H9 (cell line): ENCODE measurements around the gene CD163L1. TPM values are rescaled to one million over a fixed set of nuclear protein-coding genes. Genes with fewer than 3 reads are reported as not detected.

Experiments
- DNase-seq: peaks from one replicate; pipeline ENCODE4 v3.0.0-alpha.2; 2017
- H2AFZ ChIP-seq: one replicate; pipeline ENCODE4 v1.6.1; 2013; ENCODE audit warnings: mild to moderate bottlenecking, low read length, control low read depth, moderate library complexity
- H2AK5ac ChIP-seq: 2 replicates; pipeline ENCODE4 v1.6.1; 2013; ENCODE audit warnings: low read length, control low read depth, mixed read lengths; ENCODE audit not compliant: insufficient read length
- H2BK120ac ChIP-seq: one replicate; pipeline ENCODE4 v1.6.1; 2013; ENCODE audit warnings: low read depth, mild to moderate bottlenecking, low read length, control low read depth, inconsistent platforms; ENCODE audit not compliant: poor library complexity, severe bottlenecking
- H2BK12ac ChIP-seq: 2 replicates; pipeline ENCODE4 v1.6.1; 2013; ENCODE audit warnings: low read length, control low read depth, mixed read lengths, low read depth; ENCODE audit not compliant: insufficient read length
- H2BK15ac ChIP-seq: 2 replicates; pipeline ENCODE4 v1.6.1; 2013; ENCODE audit warnings: low read depth, low read length, control low read depth
- H2BK20ac ChIP-seq: one replicate; pipeline ENCODE4 v1.6.1; 2013; ENCODE audit warnings: low read depth, mild to moderate bottlenecking, low read length, control low read depth, inconsistent platforms; ENCODE audit not compliant: poor library complexity, severe bottlenecking
- H2BK5ac ChIP-seq: 2 replicates; pipeline ENCODE4 v1.6.1; 2013; ENCODE audit warnings: low read length, control low read depth, mixed read lengths; ENCODE audit not compliant: insufficient read length
- H3K14ac ChIP-seq: 2 replicates; pipeline ENCODE4 v1.6.1; 2013; ENCODE audit warnings: low read length, control low read depth; ENCODE audit not compliant: insufficient read depth
- H3K18ac ChIP-seq: 2 replicates; pipeline ENCODE4 v1.6.1; 2013; ENCODE audit warnings: low read depth, mild to moderate bottlenecking, mixed read lengths, low read length, control low read depth; ENCODE audit not compliant: insufficient read length
- H3K23ac ChIP-seq: 2 replicates; pipeline ENCODE4 v1.6.1; 2013; ENCODE audit warnings: low read length, control low read depth, mixed read lengths, low read depth; ENCODE audit not compliant: insufficient read length
- H3K23me2 ChIP-seq: 2 replicates; pipeline ENCODE4 v1.6.1; 2013; ENCODE audit warnings: low read depth, mild to moderate bottlenecking, mixed read lengths, low read length, control low read depth; ENCODE audit not compliant: insufficient read length, poor library complexity, severe bottlenecking
- H3K27ac ChIP-seq: 2 replicates; pipeline ENCODE4 v1.5.1; 2013; ENCODE audit warnings: low read length, control low read depth, mixed read lengths, low read depth; ENCODE audit not compliant: insufficient read length
- H3K27me3 ChIP-seq: 2 replicates; pipeline ENCODE4 v1.6.1; 2013; ENCODE audit warnings: low read length, control low read depth, inconsistent platforms; ENCODE audit not compliant: insufficient read depth
- H3K4ac ChIP-seq: 2 replicates; pipeline ENCODE4 v1.6.1; 2013; ENCODE audit warnings: low read depth, mild to moderate bottlenecking, control low read depth, inconsistent platforms, low read length, moderate library complexity
- H3K4me1 ChIP-seq: 2 replicates; pipeline ENCODE4 v1.6.1; 2013; ENCODE audit warnings: low read length, control low read depth, inconsistent platforms; ENCODE audit not compliant: insufficient read depth
- H3K4me2 ChIP-seq: 2 replicates; pipeline ENCODE4 v1.6.1; 2013; ENCODE audit warnings: low read length, control low read depth, mixed read lengths; ENCODE audit not compliant: insufficient read length, insufficient read depth
- H3K56ac ChIP-seq: 2 replicates; pipeline ENCODE4 v1.6.1; 2013; ENCODE audit warnings: low read depth, mild to moderate bottlenecking, mixed read lengths, low read length, control low read depth; ENCODE audit not compliant: insufficient read length
- H3K79me1 ChIP-seq: 2 replicates; pipeline ENCODE4 v1.6.1; 2013; ENCODE audit warnings: low read depth, mild to moderate bottlenecking, moderate library complexity, low read length, control low read depth, inconsistent platforms; ENCODE audit not compliant: insufficient read depth, poor library complexity, severe bottlenecking
- H3K79me2 ChIP-seq: 2 replicates; pipeline ENCODE4 v1.6.1; 2013; ENCODE audit warnings: low read length, control low read depth, inconsistent platforms; ENCODE audit not compliant: insufficient read depth
- H3K9ac ChIP-seq: 2 replicates; pipeline ENCODE4 v1.6.1; 2013; ENCODE audit warnings: low read length, control low read depth, mixed read lengths; ENCODE audit not compliant: insufficient read length; ENCODE audit errors: extremely low read depth
- H3K9me3 ChIP-seq: one replicate; pipeline ENCODE4 v1.6.1; 2013; ENCODE audit warnings: low read depth, low read length, inconsistent platforms; ENCODE audit not compliant: control insufficient read depth
- H3T11ph ChIP-seq: one replicate; pipeline ENCODE4 v1.6.1; 2013; ENCODE audit warnings: mild to moderate bottlenecking, low read length, control low read depth, inconsistent platforms
- H4K20me1 ChIP-seq: one replicate; pipeline ENCODE4 v1.6.1; 2013; ENCODE audit not compliant: control insufficient read depth, insufficient read length, insufficient read depth
- H4K5ac ChIP-seq: 2 replicates; pipeline ENCODE4 v1.6.1; 2013; ENCODE audit warnings: low read depth, mild to moderate bottlenecking, mixed read lengths, low read length, control low read depth; ENCODE audit not compliant: insufficient read length
- H4K8ac ChIP-seq: replicated peaks from 2 replicates; pipeline ENCODE4 v1.6.1; 2013; ENCODE audit warnings: low read length, control low read depth, mixed read lengths, low read depth; ENCODE audit not compliant: insufficient read length
- H4K91ac ChIP-seq: 2 replicates; pipeline ENCODE4 v1.6.1; 2013; ENCODE audit warnings: low read depth, mild to moderate bottlenecking, moderate library complexity, mixed read lengths, low read length, control low read depth; ENCODE audit not compliant: insufficient read length
- H3K27ac Mint-ChIP-seq, 3 experiments: 2 replicates in 2 of 3; 3 replicates in 1 of 3; pipeline ENCODE4 v1.8.0; 2020 to 2021; ENCODE audit warnings: mixed read lengths in 3 of 3, mild to moderate bottlenecking in 1 of 3, moderate library complexity in 1 of 3
- H3K27me3 Mint-ChIP-seq: 2 replicates; pipeline ENCODE4 v1.8.0; 2021; ENCODE audit warnings: low read depth, mild to moderate bottlenecking, moderate library complexity, mixed read lengths
- H3K36me3 Mint-ChIP-seq, 3 experiments: 2 replicates in 2 of 3; 3 replicates in 1 of 3; pipeline ENCODE4 v1.8.0; 2020 to 2021; ENCODE audit warnings: low read depth in 3 of 3, mixed read lengths in 3 of 3; ENCODE audit not compliant: insufficient read depth in 1 of 3
- H3K4me1 Mint-ChIP-seq, 2 experiments: 2 replicates each; pipeline ENCODE4 v1.8.0; 2020; ENCODE audit warnings: mixed read lengths in 2 of 2
- H3K4me3 Mint-ChIP-seq, 2 experiments: 2 replicates in 1 of 2; 3 replicates in 1 of 2; pipeline ENCODE4 v1.8.0; 2020 to 2021; ENCODE audit warnings: mild to moderate bottlenecking in 2 of 2, mixed read lengths in 2 of 2, moderate library complexity in 1 of 2
- H3K9me3 Mint-ChIP-seq, 2 experiments: 2 replicates in 1 of 2; 3 replicates in 1 of 2; pipeline ENCODE4 v1.8.0; 2020; ENCODE audit warnings: mild to moderate bottlenecking in 2 of 2, mixed read lengths in 2 of 2, moderate library complexity in 1 of 2
- CTCF ChIP-seq: fragments of 200-600 bp; sonication (generic); conservative IDR thresholded peaks from 3 replicates; pipeline ENCODE4 v1.8.0; 2021; ENCODE audit warnings: antibody characterized with exemption, mild to moderate bottlenecking
- WGBS: extraction: QIAGEN DNeasy Blood & Tissue Kit; methylation state at CpG from one replicate; pipeline ENCODE4 v1.1.7; 2013; ENCODE audit warnings: missing lambda C conversion rate, low lambda C conversion rate, mixed read lengths; ENCODE audit not compliant: insufficient read length; ENCODE audit errors: extremely low coverage; 5-methylcytosine and 5-hydroxymethylcytosine counted together
- total RNA-seq: library from RNA; stranded (reverse); gene quantifications from 2 replicates; pipeline ENCODE4 v1.2.1, GENCODE V29; 2021

The CD163L1 gene
- total RNA-seq, 1 experiment from 2014 or later: 0.39 TPM

- H3T11ph ChIP-seq: no peak overlapping the region
- TF ChIP-seq CTCF: no peak
- no peak overlapping the region for H2BK15ac ChIP-seq
- H3K4me3 Mint-ChIP-seq: no peak overlapping the region
- no peaks in the 10 kb centered on the region for H3K27me3 ChIP-seq
- H3K4me1 Mint-ChIP-seq: no peaks in the 10 kb centered on the region
- H3K4me2 ChIP-seq: no peak overlapping the region
- no peak overlapping the region for H3K18ac ChIP-seq
- H3K27me3 Mint-ChIP-seq: peaks cover 6% of the 10 kb centered on the region
- no peaks in the 10 kb centered on the region for H3K4me1 ChIP-seq
- WGBS: no CpG with 5 or more reads among the region's 1 CpG
- H3K9me3 ChIP-seq: no peaks in the 10 kb centered on the region
- H2BK120ac ChIP-seq: no peak overlapping the region
- H4K91ac ChIP-seq: no peak overlapping the region
- no peak overlapping the region for H3K27ac Mint-ChIP-seq
- no peak overlapping the region for H3K4ac ChIP-seq
- H2BK20ac ChIP-seq: no peak overlapping the region
- H3K23me2 ChIP-seq: no peaks in the 10 kb centered on the region
- H3K9ac ChIP-seq: no peak overlapping the region
- no peak overlapping the region for H4K5ac ChIP-seq
- no peak overlapping the region for H3K23ac ChIP-seq
- no peaks in the 10 kb centered on the region for H3K79me2 ChIP-seq
- no peak overlapping the region for H2BK12ac ChIP-seq
- no peaks in the 10 kb centered on the region for H3K79me1 ChIP-seq
- H4K8ac ChIP-seq: no peak overlapping the region
- peaks cover 0 to under 1% of the 10 kb centered on the region in 2 experiments; a peak in 1 of 5 replicates for H3K9me3 Mint-ChIP-seq
- H4K20me1 ChIP-seq: no peaks in the 10 kb centered on the region
- H3K14ac ChIP-seq: no peak overlapping the region
- H2AK5ac ChIP-seq: no peak overlapping the region
- no peak overlapping the region for H3K56ac ChIP-seq
- H3K27ac ChIP-seq: no peak overlapping the region
- no peak overlapping the region for H2AFZ ChIP-seq
- no peaks in the 10 kb centered on the region for H3K36me3 Mint-ChIP-seq
- no peak overlapping the region for H2BK5ac ChIP-seq
- no peak for DNase-seq
Measured at GRCh38 chr12:7399089-7399488, 44.9 kb downstream of the CD163L1 start.
